Activated CD4-positive, alpha-beta memory T cell treated with anti-CD3 and anti-CD28 coated beads, Interleukin-2, amount 10 ng/mL, durations not matched to agents 7 days and 5 days (primary cell): ENCODE results near the gene SCAI. TPM values are rescaled to one million over a fixed set of nuclear protein-coding genes. Genes with fewer than 3 reads are reported as not detected.
"Not testable (repeated sequence)": the region's sequence is repeated elsewhere in the genome, so short reads cannot be mapped to it uniquely, and the experiment has no call there.

Experiments used
- CTCF ChIA-PET: fragments of 350-600 bp; sonication (Branson Sonifier 250); formaldehyde crosslinking; loops from one replicate; lab custom pipeline; 2021; ENCODE audit warnings: antibody characterized with exemption, inconsistent platforms; lab: Charles Lee
- POLR2A ChIA-PET: fragments of 350-600 bp; sonication (Branson Sonifier 250); formaldehyde crosslinking; loops from one replicate; lab custom pipeline; 2021; ENCODE audit warnings: antibody characterized with exemption; lab: Charles Lee
- DNase-seq: peaks from one replicate; pipeline ENCODE4 v3.0.0-alpha.2; 2020
- H3K27ac Mint-ChIP-seq: one replicate; pipeline ENCODE4 v1.8.0; 2021; ENCODE audit warnings: mild to moderate bottlenecking, mixed read lengths
- H3K27me3 Mint-ChIP-seq: one replicate; pipeline ENCODE4 v1.8.0; 2021; ENCODE audit warnings: mixed read lengths
- H3K36me3 Mint-ChIP-seq: one replicate; pipeline ENCODE4 v1.8.0; 2021; ENCODE audit warnings: low read depth, mixed read lengths
- H3K4me1 Mint-ChIP-seq: one replicate; pipeline ENCODE4 v1.8.0; 2021; ENCODE audit warnings: mixed read lengths
- H3K4me3 Mint-ChIP-seq: one replicate; pipeline ENCODE4 v1.8.0; 2021; ENCODE audit warnings: mild to moderate bottlenecking, mixed read lengths
- H3K9me3 Mint-ChIP-seq: one replicate; pipeline ENCODE4 v1.8.0; 2021; ENCODE audit warnings: mixed read lengths
- total RNA-seq, 2 experiments: library from RNA; stranded (reverse); gene quantifications; one replicate each; pipeline ENCODE4 v1.2.3, GENCODE V29; 2021

SCAI gene
- total RNA-seq, result 1 to 10 TPM; 7.9 to 8.5 TPM

DNA sequence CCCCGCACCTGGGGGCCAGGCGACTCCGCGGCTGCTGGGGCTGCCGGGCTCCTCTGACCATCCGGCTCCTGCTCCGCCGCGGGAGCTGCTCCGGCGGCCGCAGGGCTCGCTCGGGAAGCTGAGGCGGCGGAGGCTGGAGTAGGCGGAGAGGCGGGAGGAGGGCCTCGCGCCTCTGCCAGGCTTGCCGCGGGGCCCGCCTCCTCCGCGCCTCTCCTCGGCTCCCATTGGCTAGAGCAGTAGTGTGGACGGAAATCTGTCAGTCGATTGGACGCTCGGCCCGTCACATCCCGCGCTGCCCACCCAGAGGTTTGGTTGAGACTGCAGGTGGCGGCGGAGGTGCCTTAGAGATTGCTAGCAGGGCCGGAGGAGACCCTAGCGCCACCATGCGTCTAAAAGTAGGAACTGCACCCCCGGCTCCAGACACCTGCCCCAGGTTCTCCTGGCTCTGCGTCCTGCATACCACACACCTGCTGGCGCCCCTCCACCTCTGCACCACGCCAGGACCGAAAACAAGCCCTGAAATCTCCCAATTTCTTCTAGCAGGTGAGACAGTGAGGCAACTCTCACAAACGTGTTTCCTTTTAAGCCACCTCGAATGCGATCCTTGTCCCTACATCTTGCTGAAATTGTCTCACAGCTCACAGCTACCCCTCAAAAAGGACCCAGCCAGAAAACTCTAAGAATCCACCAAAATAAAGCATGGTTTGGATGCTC is at the start of gene SCAI:
Gene SCAI (minus strand): TSS at position 152 of the 714 bp plus-strand sequence. CDS start 91 bp downstream, at position 61.
- Mint-ChIP-seq H3K27ac (peak within 1 kb of the TSS; percentile 38), H3K9me3 (no peaks in the 10 kb centered on the region), H3K27me3 (no peaks in the 10 kb centered on the region), H3K4me3 (peak within 1 kb of the TSS; percentile 89), H3K4me1 (peaks cover 35% of the 10 kb centered on the region), H3K36me3 (peaks cover 16% of the 10 kb centered on the region)
- peak; percentile 99 for DNase-seq
- POLR2A ChIA-PET, result interaction anchor here (0.7 to 3.0 kb wide), 8 partner anchors 10 to 283 kb away, joined by 3 to 17 read pairs (median 4); partner anchors contain the start of genes ARPC5L, GOLGA1, HSPA5 and RPL35
- CTCF ChIA-PET, result interaction anchor here (0.5 to 3.3 kb wide), 15 partner anchors 17 to 424 kb away, joined by 3 to 24 read pairs (median 3); partner anchors contain the start of genes GOLGA1, RPL35 and WDR38

DNA sequence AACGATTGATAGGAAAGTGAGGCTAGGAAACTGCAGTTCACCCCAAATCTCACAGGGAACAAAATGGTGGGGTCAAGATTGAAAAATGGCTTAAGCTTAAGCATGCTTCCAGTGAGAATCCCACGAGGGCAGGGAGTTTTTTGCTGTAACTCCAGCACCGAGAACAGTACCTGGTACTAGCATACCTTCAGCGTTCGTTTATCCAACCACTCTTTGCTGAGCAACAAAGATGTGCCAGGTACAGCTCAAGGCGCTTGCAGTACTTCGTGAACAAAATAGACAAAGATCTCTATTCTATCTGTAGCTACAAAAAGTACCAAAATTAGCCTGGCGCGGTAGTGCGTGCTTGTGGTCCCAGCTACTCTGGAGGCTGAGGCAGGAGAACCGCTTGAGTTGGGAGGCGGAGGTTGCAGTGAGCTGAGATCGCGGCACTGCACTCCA is 47.1 kb upstream of the SCAI start:
- Mint-ChIP-seq H3K27me3 (no peaks in the 10 kb centered on the region), H3K27ac (peak overlapping the region; percentile 91), H3K4me3 (peak overlapping the region; percentile 85), H3K9me3 (no peaks in the 10 kb centered on the region), H3K4me1 (peaks cover 51% of the 10 kb centered on the region), H3K36me3 (peaks cover 11% of the 10 kb centered on the region)
- CTCF ChIA-PET, result interaction anchor here (0.6 to 1.4 kb wide), 6 partner anchors 9 to 120 kb away, joined by 3 to 14 read pairs (median 6); partner anchors contain the start of genes GAPVD1, HSPA5, RABEPK and SCAI
- POLR2A ChIA-PET, result interaction anchor here (0.9 to 4.0 kb wide), 9 partner anchors 10 to 329 kb away, joined by 3 to 50 read pairs (median 5); partner anchors contain the start of genes GOLGA1, HSPA5, RABEPK and SCAI
- peak; percentile 31 for DNase-seq

GRCh38 chr9:125189361-125190289 is 46.3 kb upstream of the SCAI start, which contains the start of gene PPP6C:
PPP6C (minus strand) TSS chr9:125189803; CDS start chr9:125189718, 85 bp downstream.
- H3K27ac Mint-ChIP-seq, result peak within 1 kb of the TSS; percentile 91
- POLR2A ChIA-PET, result interaction anchor here (1.0 to 4.0 kb wide), 12 partner anchors 11 to 328 kb away, joined by 3 to 50 read pairs (median 4); partner anchors contain the start of genes HSPA5 and RABEPK
- peak; percentile 98 for DNase-seq
- H3K4me3 Mint-ChIP-seq, result peak within 1 kb of the TSS; percentile 85
- H3K27me3 Mint-ChIP-seq, result no peaks in the 10 kb centered on the region
- CTCF ChIA-PET, result interaction anchor here (1.2 to 1.4 kb wide), 5 partner anchors 10 to 72 kb away, joined by 3 to 14 read pairs (median 7); partner anchors contain the start of genes GAPVD1, HSPA5, RABEPK and SCAI
- H3K9me3 Mint-ChIP-seq, result no peaks in the 10 kb centered on the region
- H3K36me3 Mint-ChIP-seq, result peaks cover 11% of the 10 kb centered on the region
- peaks cover 43% of the 10 kb centered on the region for H3K4me1 Mint-ChIP-seq

DNA sequence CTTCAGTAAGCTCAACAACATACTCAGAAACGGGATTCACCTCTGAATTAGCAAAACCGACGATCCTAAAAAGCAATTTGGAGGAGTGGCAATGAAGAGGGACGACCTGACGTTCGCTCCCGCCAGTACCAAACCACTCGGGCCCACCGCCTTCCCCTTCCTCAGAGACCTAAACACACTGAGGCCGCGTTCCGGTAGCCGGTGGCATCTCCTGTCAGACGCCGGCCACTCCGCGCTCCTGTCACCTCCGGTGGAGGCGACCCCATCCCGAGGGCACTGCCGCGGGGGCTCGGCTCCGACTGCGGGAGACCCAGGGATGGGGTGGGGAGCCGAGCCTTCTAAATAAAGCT is 45.7 kb upstream of the SCAI start:
- Mint-ChIP-seq H3K27ac (peak overlapping the region; percentile 91), H3K27me3 (no peaks in the 10 kb centered on the region), H3K9me3 (no peaks in the 10 kb centered on the region), H3K4me1 (peaks cover 38% of the 10 kb centered on the region), H3K36me3 (peaks cover 11% of the 10 kb centered on the region), H3K4me3 (peak overlapping the region; percentile 85)
- peak; percentile 45 for DNase-seq
- POLR2A ChIA-PET, result interaction anchor here (1.0 to 4.0 kb wide), 6 partner anchors 11 to 319 kb away, joined by 3 to 50 read pairs (median 4); partner anchors contain the start of genes HSPA5 and RABEPK
- CTCF ChIA-PET, result interaction anchor here (1.2 kb wide), 1 partner anchor 46 kb away, joined by 3 read pairs; the partner anchor contains the start of gene SCAI

- DNase-seq, result no peak
- Mint-ChIP-seq H3K4me3 (no peak overlapping the region), H3K4me1 (peaks cover 44% of the 10 kb centered on the region), H3K27ac (no peak overlapping the region), H3K27me3 (no peaks in the 10 kb centered on the region), H3K9me3 (no peaks in the 10 kb centered on the region), H3K36me3 (peaks cover 32% of the 10 kb centered on the region)
- POLR2A ChIA-PET, result no interaction called here
- CTCF ChIA-PET, result interaction anchor here (1.1 kb wide), 1 partner anchor 20 kb away, joined by 3 read pairs; no protein-coding TSS in a partner anchor
Measured at GRCh38 chr9:125183561-125183960, 40.2 kb upstream of the SCAI start.

GRCh38 chr9:125183054-125183453 is 39.7 kb upstream of the SCAI start:
- CTCF ChIA-PET, result interaction anchor here (1.1 kb wide), 1 partner anchor 19 kb away, joined by 3 read pairs; no protein-coding TSS in a partner anchor
- POLR2A ChIA-PET, result interaction anchor here (1.7 kb wide), 1 partner anchor 58 kb away, joined by 6 read pairs; the partner anchor contains the start of gene HSPA5

DNA sequence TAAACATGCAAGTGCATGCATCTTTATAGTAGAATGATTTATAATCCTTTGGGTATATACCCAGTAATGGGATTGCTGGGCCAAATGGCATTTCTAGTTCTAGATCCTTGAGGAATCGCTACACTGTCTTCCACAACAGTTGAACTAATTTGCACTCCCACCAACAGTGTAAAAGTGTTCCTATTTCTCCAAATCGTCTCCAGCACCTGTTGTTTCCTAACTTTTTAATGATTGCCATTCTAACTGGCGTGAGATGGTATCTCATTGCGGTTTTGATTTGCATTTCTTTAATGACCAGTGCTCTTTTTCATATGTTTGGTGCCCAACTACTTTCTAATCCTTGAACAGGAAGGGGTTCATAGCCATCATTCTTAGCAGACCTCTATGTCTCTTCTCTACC is 38.4 kb upstream of the SCAI start:
- POLR2A ChIA-PET, result interaction anchor here (1.7 kb wide), 1 partner anchor 60 kb away, joined by 6 read pairs; the partner anchor contains the start of gene HSPA5
- H3K27me3 Mint-ChIP-seq, H3K27ac Mint-ChIP-seq, H3K9me3 Mint-ChIP-seq, DNase-seq, H3K4me3 Mint-ChIP-seq, CTCF ChIA-PET: not testable (repeated sequence)
- Mint-ChIP-seq H3K36me3 (peaks cover 31% of the 10 kb centered on the region), H3K4me1 (peaks cover 34% of the 10 kb centered on the region)

More at GRCh38 chr9:125183054-125183453, 39.7 kb upstream of the SCAI start:
- Mint-ChIP-seq H3K36me3 (peaks cover 33% of the 10 kb centered on the region), H3K4me3 (no peak overlapping the region), H3K9me3 (no peaks in the 10 kb centered on the region), H3K27me3 (no peaks in the 10 kb centered on the region), H3K4me1 (peaks cover 43% of the 10 kb centered on the region), H3K27ac (no peak overlapping the region)
- no peak for DNase-seq

GRCh38 chr9:125180876-125181275 is 37.5 kb upstream of the SCAI start:
- Mint-ChIP-seq H3K36me3 (peaks cover 31% of the 10 kb centered on the region), H3K9me3 (no peaks in the 10 kb centered on the region), H3K27ac (no peak overlapping the region), H3K4me1 (peaks cover 36% of the 10 kb centered on the region), H3K27me3 (no peaks in the 10 kb centered on the region), H3K4me3 (no peak overlapping the region)
- no peak for DNase-seq
- POLR2A ChIA-PET, result no interaction called here
- CTCF ChIA-PET, result no interaction called here

DNA sequence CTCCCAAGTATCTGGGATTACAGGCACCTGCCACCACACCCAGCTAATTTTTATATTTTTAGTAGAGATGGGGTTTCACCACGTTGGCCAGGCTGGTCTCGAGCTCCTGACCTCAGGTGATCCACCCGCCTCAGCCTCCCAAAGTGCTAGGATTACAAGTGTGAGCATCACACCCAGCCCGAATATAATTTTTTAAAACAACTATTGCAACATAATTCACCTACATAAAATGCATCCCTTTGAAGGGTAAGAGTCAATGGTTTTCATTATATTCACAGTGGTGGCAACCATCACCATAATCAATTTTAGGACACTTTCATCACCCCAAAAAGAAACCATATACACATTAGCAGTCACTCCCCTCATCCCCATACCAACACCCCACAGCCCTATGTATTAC is 36.4 kb upstream of the SCAI start:
- POLR2A ChIA-PET, H3K4me3 Mint-ChIP-seq, H3K27me3 Mint-ChIP-seq, CTCF ChIA-PET, H3K9me3 Mint-ChIP-seq, DNase-seq, H3K27ac Mint-ChIP-seq: not testable (repeated sequence)
- Mint-ChIP-seq H3K36me3 (peaks cover 28% of the 10 kb centered on the region), H3K4me1 (peaks cover 33% of the 10 kb centered on the region)

GRCh38 chr9:125177888-125178287 is 34.6 kb upstream of the SCAI start:
- CTCF ChIA-PET, result no interaction called here

DNA sequence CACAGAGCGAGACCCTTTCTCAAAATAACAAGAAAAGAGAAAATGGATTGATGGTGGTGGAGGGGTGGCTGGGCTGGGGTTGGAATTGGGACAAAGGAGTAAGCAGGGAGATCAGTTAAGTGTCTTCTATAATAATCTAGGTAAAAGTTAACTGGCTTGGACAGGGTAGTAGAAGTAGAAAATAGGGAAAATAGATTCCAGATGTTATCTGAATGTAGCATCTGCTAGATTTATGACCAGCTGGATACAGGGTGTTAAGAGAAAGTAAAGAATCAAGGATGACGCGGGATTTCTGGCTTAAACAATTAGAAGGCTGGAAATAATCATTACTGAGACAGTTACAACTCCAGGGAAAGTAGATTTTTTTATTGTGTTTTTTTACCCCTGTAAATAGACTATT is 33.3 kb upstream of the SCAI start:
- Mint-ChIP-seq H3K4me1 (peaks cover 34% of the 10 kb centered on the region), H3K27me3 (no peaks in the 10 kb centered on the region), H3K4me3 (no peak overlapping the region), H3K27ac (no peak overlapping the region), H3K36me3 (peaks cover 21% of the 10 kb centered on the region), H3K9me3 (no peaks in the 10 kb centered on the region)
- ChIA-PET CTCF (interaction anchor here (0.6 kb wide), 1 partner anchor 402 kb away, joined by 5 read pairs; no protein-coding TSS in a partner anchor), POLR2A (no interaction called here)
- no peak for DNase-seq

More at GRCh38 chr9:125177888-125178287, 34.6 kb upstream of the SCAI start:
- no peak for DNase-seq
- Mint-ChIP-seq H3K27me3 (no peaks in the 10 kb centered on the region), H3K4me3 (no peak overlapping the region), H3K4me1 (peaks cover 30% of the 10 kb centered on the region), H3K27ac (no peak overlapping the region), H3K9me3 (no peaks in the 10 kb centered on the region), H3K36me3 (peaks cover 21% of the 10 kb centered on the region)
- POLR2A ChIA-PET, result no interaction called here
